ENCODE results near the gene ELP4.

DNA sequence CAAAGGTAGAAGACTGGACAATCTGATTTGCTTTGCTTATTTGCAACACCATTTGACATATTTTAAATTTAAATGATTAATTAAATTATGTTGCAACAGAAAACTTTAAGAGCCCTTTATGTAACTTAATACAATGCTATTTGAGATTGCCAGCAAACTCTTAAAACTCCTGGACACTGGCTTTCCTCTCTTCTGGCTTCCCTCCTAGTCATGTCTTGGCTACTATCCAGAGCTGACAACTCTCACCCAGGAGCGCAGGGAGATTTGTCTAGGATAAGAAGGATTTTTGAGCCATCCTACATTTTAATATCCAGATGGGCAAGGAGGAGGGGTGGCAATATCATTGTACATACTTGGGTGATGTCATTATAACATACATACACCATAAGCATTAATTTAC, 134.3 kb downstream of the ELP4 start:
- TF ChIP-seq, protein P1, sequence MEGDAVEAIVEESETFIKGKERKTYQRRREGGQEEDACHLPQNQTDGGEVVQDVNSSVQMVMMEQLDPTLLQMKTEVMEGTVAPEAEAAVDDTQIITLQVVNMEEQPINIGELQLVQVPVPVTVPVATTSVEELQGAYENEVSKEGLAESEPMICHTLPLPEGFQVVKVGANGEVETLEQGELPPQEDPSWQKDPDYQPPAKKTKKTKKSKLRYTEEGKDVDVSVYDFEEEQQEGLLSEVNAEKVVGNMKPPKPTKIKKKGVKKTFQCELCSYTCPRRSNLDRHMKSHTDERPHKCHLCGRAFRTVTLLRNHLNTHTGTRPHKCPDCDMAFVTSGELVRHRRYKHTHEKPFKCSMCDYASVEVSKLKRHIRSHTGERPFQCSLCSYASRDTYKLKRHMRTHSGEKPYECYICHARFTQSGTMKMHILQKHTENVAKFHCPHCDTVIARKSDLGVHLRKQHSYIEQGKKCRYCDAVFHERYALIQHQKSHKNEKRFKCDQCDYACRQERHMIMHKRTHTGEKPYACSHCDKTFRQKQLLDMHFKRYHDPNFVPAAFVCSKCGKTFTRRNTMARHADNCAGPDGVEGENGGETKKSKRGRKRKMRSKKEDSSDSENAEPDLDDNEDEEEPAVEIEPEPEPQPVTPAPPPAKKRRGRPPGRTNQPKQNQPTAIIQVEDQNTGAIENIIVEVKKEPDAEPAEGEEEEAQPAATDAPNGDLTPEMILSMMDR (conservative IDR thresholded peaks at IDR 0.05; ENCODE audit: low read depth in 2 of 2), result no peak
- no peak for TF ChIP-seq POLR2AphosphoS5 (IDR thresholded peaks at IDR 0.05; ENCODE audit: low read depth)
- TF ChIP-seq, protein P2, sequence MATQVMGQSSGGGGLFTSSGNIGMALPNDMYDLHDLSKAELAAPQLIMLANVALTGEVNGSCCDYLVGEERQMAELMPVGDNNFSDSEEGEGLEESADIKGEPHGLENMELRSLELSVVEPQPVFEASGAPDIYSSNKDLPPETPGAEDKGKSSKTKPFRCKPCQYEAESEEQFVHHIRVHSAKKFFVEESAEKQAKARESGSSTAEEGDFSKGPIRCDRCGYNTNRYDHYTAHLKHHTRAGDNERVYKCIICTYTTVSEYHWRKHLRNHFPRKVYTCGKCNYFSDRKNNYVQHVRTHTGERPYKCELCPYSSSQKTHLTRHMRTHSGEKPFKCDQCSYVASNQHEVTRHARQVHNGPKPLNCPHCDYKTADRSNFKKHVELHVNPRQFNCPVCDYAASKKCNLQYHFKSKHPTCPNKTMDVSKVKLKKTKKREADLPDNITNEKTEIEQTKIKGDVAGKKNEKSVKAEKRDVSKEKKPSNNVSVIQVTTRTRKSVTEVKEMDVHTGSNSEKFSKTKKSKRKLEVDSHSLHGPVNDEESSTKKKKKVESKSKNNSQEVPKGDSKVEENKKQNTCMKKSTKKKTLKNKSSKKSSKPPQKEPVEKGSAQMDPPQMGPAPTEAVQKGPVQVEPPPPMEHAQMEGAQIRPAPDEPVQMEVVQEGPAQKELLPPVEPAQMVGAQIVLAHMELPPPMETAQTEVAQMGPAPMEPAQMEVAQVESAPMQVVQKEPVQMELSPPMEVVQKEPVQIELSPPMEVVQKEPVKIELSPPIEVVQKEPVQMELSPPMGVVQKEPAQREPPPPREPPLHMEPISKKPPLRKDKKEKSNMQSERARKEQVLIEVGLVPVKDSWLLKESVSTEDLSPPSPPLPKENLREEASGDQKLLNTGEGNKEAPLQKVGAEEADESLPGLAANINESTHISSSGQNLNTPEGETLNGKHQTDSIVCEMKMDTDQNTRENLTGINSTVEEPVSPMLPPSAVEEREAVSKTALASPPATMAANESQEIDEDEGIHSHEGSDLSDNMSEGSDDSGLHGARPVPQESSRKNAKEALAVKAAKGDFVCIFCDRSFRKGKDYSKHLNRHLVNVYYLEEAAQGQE (IDR thresholded peaks at IDR 0.05; ENCODE audit: unreplicated experiment), result no peak
- TF ChIP-seq CREB1 (CRISPR knock-in tag; IDR thresholded peaks at IDR 0.05; ENCODE audit: low read depth), result no peak
- TF ChIP-seq EZH2 (IDR thresholded peaks at IDR 0.05; ENCODE audit: low read depth, unreplicated experiment), result no peak
